ENCODE data around the gene PTPRG.

DNA sequence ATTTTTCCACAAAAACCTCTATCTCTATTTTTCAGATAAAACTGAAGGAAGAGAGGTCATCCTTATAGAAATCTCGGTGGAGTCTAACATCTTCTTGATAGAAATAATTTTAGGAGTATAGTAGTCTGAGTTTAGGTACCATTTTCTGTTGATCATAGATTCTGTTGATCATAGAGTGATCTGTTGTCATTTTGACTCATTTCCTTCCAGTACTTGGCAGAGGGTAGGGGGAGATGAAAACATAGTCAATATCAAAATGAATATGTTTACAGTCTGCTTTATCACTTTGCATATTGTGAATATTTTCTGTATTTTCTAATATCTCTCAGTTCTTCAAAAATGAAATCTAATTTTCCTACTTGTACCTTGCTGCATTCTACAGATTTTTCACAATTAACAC lies 458.5 kb downstream of the PTPRG start:
- TF ChIP-seq, protein P1, sequence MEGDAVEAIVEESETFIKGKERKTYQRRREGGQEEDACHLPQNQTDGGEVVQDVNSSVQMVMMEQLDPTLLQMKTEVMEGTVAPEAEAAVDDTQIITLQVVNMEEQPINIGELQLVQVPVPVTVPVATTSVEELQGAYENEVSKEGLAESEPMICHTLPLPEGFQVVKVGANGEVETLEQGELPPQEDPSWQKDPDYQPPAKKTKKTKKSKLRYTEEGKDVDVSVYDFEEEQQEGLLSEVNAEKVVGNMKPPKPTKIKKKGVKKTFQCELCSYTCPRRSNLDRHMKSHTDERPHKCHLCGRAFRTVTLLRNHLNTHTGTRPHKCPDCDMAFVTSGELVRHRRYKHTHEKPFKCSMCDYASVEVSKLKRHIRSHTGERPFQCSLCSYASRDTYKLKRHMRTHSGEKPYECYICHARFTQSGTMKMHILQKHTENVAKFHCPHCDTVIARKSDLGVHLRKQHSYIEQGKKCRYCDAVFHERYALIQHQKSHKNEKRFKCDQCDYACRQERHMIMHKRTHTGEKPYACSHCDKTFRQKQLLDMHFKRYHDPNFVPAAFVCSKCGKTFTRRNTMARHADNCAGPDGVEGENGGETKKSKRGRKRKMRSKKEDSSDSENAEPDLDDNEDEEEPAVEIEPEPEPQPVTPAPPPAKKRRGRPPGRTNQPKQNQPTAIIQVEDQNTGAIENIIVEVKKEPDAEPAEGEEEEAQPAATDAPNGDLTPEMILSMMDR (IDR thresholded peaks at IDR 0.05; ENCODE audit: insufficient read depth, low read depth, low read length) = no peak
- TF ChIP-seq EZH2 (IDR thresholded peaks at IDR 0.05; ENCODE audit: insufficient read depth, low read length) = no peak
